Right ventricle myocardium superior (tissue), 1 donor: ENCODE data around the gene ERN1. TPM values are rescaled to one million over a fixed set of nuclear protein-coding genes. Genes with fewer than 3 reads are reported as not detected.
"Not testable (repeated sequence)": the region's sequence is repeated elsewhere in the genome, so short reads cannot be mapped to it uniquely, and the experiment has no call there.

Experiments
- ATAC-seq: fragments of 200-7000 bp; cut with Tn5 transposase; one replicate; pipeline ENCODE4 v1.9.1; 2020; ENCODE audit warnings: mild to moderate bottlenecking; ENCODE audit not compliant: poor library complexity
- DNase-seq: peaks from one replicate; pipeline ENCODE4 v3.0.0-alpha.2; 2020
- intact Hi-C: fragments of 100-400 bp; cut with DNase I; formaldehyde crosslinking; loops from one replicate; pipeline ENCODE4 v1.11.2; 2022
- total RNA-seq: library from RNA; stranded (reverse); fragmentation: NEBNext Ultra II Directional; extraction: Animal tissue kit (Norgen Biotek cat#: 25700); gene quantifications from one replicate; pipeline ENCODE4 v1.2.1, GENCODE V29; 2021
- donor health status: DM: no; HTN: yes; CAD: no; lungs with severe emphysema.

ERN1 gene
- total RNA-seq, 1 donor from 2014 or later: 6.7 TPM

- ATAC-seq (peak; percentile 83), DNase-seq (peak; percentile 87)
- intact Hi-C loops: loop anchor here (5.0 to 10.0 kb wide), 2 partner anchors 111 to 256 kb away; partner anchors contain the start of genes CSHL1 and GH1
Measured at GRCh38 chr17:64025732-64026294, 104.1 kb downstream of the ERN1 start.

DNA sequence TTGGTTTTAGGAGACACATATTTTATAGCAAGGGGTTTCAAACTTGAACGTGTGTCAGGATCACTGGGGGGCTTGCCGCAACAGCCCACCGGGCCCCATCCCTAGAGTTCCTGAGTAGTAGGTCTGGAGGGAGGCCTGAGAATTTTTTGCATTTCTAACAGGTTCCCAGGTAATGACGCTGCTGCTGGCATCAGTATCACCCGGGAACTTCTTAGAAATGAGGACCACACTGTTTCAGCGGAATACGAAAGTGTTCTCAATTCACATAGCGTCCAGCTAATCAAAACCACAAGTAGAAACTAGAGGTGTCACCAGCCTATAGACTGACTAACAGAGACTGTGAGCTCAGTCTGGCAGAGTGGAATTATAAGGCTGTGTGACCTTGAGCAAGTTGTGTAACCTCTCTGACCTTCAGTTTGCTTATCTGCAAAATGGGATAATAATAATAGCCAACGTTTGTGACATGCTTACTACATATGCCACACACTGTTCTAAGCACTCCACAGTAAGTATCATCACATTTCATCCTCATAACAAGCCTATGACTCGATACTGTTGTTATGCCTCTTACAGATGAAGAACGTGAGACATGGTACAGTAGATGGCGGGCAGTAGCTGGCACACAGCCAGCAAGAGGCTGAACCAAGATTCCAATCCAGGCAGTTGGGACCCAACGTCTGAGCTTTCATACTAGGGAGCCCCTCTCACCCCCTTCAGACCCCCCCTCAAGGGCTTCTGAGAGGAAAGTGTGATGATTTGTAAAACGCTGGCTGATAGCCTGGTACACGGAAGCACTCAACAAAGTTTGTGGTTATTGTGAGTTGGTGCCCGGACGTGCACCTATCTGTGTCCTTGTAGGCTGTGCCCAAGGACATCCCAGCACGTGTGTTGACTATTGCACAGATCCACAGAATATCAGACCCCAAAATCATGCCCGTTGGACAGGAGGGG is 104.9 kb downstream of the ERN1 start:
- no peak for ATAC-seq
- intact Hi-C loops: loop anchor here (5.0 to 10.0 kb wide), 2 partner anchors 110 to 257 kb away; partner anchors contain the start of genes CSHL1 and GH1
- no peak for DNase-seq

GRCh38 chr17:64024215-64024654 is 105.7 kb downstream of the ERN1 start:
- no peak for ATAC-seq

DNA sequence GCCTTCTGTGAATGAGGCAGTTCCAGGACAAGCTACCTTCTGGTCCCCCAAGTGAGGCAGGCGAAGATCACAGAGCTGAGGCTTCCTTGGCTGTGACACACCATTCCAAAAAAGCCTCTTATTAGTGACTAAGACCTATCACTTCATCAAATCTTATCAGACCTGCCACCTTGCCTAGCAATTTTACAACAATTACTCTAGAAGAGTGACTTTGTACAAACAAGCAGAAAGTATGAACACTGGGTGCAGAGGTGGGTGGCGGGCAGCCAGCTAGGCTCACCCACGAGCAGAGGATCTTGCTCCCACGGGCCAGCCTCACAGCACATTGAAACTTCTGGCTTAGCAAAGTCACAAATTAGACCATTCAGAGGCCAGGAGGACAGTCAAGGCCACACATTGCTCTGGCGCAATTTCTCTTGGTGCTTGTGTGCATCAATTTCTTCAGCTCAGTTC is 107.3 kb downstream of the ERN1 start:
- DNase-seq (no peak), ATAC-seq (no peak)
- intact Hi-C loops: loop anchor here (10.0 kb wide), 1 partner anchor 108 kb away; the partner anchor contains the start of genes CSHL1 and GH1

More at GRCh38 chr17:64024215-64024654, 105.7 kb downstream of the ERN1 start:
- DNase-seq: no peak
- intact Hi-C loops: loop anchor here (10.0 kb wide), 1 partner anchor 109 kb away; the partner anchor contains the start of genes CSHL1 and GH1

GRCh38 chr17:64020056-64020766 is 109.7 kb downstream of the ERN1 start, which contains the start of gene ICAM2:
ICAM2 (minus strand) TSS chr17:64020633; CDS start chr17:64006691, 13,942 bp downstream.
- DNase-seq: peak; percentile 80
- peak; percentile 88 for ATAC-seq

DNA sequence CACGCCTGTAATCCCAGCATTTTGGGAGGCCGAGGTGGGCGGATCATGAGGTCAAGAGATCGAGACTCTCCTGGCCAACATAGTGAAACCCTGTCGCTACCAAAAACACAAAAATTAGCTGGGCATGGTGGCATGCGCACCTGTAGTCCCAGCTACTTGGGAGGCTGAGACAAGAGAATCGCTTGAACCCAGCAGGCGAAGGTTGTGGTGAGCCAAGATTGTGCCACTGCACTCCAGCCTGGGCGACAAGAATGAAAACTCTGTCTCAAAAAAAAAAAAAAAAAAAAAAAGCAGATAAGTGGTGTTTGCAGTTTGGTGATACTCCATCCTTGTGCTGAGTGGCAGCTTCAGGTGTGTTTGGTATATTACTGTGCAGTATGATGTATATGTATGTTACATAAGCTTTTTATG is 110.4 kb downstream of the ERN1 start:
- intact Hi-C loops, ATAC-seq, DNase-seq: not testable (repeated sequence)

More at GRCh38 chr17:64020056-64020766, 109.7 kb downstream of the ERN1 start, which contains the start of gene ICAM2:
- intact Hi-C loops: loop anchor here (10.0 kb wide), 1 partner anchor 105 kb away; the partner anchor contains the start of genes CSHL1 and GH1

DNA sequence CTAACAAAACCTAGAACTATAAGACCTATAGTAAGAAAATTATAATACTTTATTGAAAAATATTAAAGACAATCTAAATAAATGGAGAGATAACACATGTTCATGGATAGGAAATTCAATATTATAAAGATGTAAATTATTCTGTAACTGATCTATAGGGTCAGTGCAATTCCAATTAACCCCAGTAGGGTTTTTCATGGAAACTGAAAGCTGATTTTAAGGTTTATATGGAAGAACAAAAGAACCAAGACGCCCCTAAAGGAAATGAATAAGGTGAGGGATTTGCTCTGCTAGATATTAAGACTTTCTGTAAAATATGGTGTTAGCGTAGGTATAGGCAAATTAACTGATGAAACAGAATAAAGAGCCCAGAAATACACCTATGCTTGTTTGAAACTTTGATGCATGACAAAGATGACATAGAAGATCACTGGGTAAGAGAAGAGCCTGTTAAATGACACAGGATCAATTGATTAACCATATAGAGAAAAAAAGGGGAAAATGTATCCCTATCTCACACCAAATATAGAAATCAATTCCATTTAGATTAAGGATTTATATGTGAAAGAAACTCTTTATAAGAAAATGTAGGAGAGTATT is 112.5 kb downstream of the ERN1 start:
- ATAC-seq: no peak
- DNase-seq: no peak
- intact Hi-C loops: no loop called here

- no peak for DNase-seq
- intact Hi-C loops: no loop called here
- no peak for ATAC-seq
Measured at GRCh38 chr17:64016974-64017373, 113.0 kb downstream of the ERN1 start.

DNA sequence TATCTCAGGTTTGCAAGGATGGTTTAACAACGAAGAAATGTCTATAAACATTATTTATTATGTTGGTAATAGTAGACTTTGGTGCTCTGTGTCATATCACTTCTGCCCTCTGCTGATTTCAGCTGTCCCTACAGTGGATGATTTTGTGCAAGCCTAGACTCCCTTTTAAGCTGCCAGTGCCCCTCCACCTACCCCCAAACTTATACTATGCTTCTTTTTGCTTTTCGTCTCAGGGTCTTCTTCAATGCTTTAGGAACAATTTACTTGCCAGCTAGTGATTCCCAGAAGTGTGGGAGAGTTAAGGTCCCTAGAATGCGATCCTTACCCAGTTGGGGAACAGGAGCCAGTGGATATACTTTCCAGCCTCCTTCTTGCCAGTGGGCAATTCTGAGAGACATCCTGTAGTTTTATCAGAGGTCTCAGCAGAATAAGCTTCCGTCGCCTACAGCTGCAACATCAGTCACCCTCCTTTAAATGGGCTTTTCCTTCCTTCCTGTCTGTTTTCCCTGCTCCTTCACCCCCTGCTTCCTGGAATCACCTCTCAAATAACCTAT is 113.6 kb downstream of the ERN1 start:
- DNase-seq (no peak), ATAC-seq (no peak)
- intact Hi-C loops: no loop called here

GRCh38 chr17:64015447-64015846 is 114.5 kb downstream of the ERN1 start:
- DNase-seq (no peak), ATAC-seq (no peak)
- intact Hi-C loops: no loop called here

GRCh38 chr17:64009571-64010402 is 120.2 kb downstream of the ERN1 start:
- ATAC-seq: no peak
- DNase-seq: no peak
- intact Hi-C loops: no loop called here

DNA sequence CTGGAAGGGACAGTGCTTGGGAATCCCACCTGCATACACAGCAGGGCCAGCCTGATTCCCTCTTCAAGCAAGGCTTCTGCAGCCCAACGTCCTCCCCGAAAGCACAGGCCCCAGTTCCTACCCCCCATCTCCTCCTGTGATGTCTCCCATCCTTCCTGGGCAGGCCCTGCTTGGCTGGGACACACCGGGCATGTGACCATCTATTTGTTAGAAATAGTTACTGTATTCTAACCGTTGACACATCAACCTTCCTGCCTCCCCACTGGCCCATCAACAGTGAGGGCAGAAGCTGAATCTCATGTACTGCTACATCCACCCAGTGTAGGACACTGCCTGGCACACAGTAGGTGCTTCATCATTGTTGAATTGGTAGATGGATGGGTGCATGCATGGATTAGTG is 121.1 kb downstream of the ERN1 start:
- DNase-seq: no peak
- ATAC-seq: no peak
- intact Hi-C loops: no loop called here

GRCh38 chr17:64008346-64008745 is 121.6 kb downstream of the ERN1 start:
- DNase-seq (no peak), ATAC-seq (no peak)
- intact Hi-C loops: no loop called here

- intact Hi-C loops: no loop called here
- ATAC-seq (peak; percentile 21), DNase-seq (no peak)
Measured at GRCh38 chr17:64007838-64008282, 122.1 kb downstream of the ERN1 start.

DNA sequence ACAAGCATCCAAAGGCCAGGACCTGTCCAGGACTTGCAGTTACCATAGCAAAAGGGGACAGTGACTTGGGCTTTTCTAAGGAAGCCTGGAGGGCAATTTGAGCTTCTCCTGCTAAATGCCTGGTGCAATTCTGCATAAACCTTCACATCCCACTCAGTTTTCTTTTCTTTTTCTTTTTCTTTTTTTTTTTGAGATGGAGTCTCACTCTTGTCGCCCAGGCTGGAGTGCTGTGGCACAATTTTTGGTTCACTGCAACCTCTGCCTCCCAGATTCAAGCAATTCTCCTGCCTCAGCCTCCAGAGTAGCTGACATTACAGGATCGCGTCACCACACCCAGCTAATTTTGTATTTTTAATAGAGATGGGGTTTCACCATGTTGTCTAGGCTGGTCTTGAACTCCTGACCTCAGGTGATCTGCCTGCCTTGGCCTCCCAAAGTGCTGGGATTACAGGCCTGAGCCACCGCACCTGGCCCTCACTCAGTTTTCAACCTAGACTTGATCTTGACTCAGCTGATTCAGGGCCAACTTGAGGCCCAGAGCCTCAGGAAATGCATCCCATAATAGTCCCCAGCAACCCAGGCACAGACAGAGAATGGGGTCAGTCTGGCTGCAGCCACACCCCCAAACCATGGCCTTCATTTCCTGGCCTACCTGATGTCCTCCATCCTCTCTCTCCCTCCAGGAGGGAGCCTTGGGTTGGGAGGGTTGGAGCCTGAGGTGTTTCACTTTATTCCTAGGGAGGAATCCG is 122.7 kb downstream of the ERN1 start:
- ATAC-seq, intact Hi-C loops, DNase-seq: not testable (repeated sequence)

DNA sequence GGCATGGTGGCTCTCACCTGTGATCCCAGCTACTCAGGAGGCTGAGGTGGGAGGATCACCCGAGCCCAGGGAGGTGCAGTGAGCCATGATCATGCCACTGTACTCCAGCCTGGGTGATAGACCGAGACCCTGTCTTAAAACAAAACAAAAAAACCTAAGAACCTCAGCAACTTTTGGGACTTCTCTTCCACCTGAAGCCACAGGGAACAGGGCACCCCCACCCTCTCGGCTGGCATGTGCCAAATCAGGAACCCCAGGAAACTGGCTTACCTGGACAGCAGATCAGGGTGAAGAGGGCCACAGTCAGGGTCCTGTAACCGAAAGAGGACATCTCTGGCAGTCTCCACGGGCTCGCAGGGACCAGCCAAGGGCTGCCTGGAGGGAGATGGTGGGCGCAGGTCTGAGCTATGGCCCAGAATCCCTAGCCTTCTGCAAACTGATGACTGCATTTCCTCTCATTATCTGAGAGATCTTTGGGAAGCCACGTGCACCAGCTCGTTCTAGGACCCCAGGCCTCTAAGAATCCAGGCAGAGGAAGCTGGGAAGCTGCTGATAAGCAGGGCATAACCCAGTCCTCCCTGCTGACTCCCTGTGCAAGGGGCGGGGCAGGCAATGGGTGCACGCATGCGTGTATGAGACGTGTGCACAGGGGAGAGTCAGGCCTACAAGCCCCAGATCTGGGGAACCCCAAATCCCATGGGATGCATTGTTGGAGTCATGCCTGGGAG is 123.4 kb downstream of the ERN1 start:
- intact Hi-C loops: no loop called here
- DNase-seq (peak; percentile 84), ATAC-seq (peak; percentile 75)
